ENCODE data around the gene ZBTB42. TPM values are rescaled to one million over a fixed set of nuclear protein-coding genes. Genes with fewer than 3 reads are reported as not detected.
A peak's percentile ranks its signal among the peaks of the same experiment; 100 is the strongest.

Gene ZBTB42
- polyA plus RNA-seq, 1 donor from 2014 or later = 1.0 TPM

DNA sequence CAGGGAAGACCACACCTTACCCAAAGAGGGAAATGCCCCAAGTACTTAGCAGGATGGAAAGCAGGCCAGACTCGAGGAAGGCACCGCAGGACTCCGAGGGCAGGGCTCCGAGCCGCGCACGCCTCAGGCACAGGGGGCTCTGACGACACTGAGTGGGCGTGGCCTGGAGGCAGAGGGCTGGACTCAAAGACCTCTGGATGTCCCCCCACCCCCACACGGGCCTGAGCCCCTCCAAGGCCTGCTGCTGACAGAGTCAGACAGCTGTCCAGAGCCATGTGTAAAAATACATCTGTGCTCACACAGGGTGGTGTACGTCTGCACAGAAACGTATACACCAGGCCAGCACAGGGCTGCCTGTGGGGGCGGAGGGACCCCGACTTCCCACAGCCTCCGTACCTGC, 6.8 kb upstream of the ZBTB42 start:
- peak overlapping the region; percentile 85 to 91 (median 90) for H3K27ac Mint-ChIP-seq
- H3K36me3 Mint-ChIP-seq = no peaks in the 10 kb centered on the region
- peak overlapping the region; percentile 84 to 96 (median 90) for H3K4me3 Mint-ChIP-seq
- H3K27me3 Mint-ChIP-seq = no peaks in the 10 kb centered on the region
- peaks cover 19 to 21% (median 19%) of the 10 kb centered on the region in 3 donors for H3K4me1 Mint-ChIP-seq
- no peaks in the 10 kb centered on the region for H3K9me3 Mint-ChIP-seq

DNA sequence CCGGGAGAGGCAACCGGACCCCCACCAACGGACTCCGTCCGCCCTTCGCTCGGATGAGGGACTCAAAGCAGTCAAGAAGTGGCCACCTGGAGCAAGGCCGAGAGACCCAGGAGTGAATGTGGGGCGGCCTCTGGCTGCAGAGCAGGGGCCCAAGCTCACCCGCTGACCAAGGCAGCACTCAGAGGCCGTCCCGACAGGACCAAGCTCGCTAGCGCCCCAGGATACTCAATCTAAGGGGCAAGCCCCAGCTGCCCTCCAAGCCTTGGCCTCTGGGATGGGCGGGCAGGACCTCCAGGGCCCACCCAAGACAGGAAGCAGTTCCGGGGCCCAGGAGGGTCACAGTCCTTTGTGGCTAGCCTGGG, 6.3 kb upstream of the ZBTB42 start:
- Mint-ChIP-seq H3K27me3 (no peaks in the 10 kb centered on the region), H3K4me1 (peaks cover 22 to 23% (median 23%) of the 10 kb centered on the region in 3 donors), H3K36me3 (no peaks in the 10 kb centered on the region), H3K9me3 (no peaks in the 10 kb centered on the region), H3K27ac (peak overlapping the region; percentile 85 to 91 (median 90)), H3K4me3 (peak overlapping the region; percentile 84 to 96 (median 90))

DNA sequence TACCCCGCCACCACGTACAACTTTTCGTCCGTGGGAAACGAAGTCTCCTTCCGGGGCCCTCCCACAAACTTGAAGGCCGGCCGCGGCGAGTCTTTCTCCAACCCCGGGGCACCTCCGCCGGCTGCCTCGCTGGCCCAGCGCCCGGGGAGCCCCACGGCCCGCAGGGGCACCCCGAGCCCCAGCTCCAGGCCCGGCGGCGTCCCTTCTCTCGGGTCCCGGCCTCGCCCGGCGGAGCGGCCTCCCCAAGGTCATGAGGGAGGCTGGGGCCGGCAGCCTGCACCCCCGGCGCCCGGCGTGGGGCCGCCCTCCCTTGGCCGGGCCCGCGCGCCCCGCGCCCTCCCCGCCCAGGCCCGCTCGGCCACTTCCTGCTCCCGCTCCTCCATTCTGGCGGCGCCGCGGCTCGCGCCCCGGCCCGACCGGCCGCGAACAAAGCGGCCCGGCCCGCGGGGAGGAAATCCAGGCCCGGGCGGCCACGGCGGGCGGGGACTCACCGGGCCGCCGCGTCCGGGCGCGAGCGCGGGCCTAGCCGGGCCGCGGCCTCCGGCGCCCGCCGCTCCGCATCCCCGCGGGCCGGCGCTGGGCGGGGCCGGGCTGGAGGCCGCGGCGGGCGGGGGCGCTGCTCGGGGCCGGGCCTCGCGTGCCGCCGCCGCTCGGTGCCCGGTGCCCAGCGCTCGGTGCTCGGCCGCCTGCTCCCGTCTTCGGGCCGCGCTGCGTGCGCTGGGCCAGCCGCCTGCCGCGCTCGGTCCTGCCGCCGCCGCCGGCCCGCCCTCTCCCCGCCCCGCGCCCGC, 5.7 kb upstream of the ZBTB42 start, which contains the start of gene AKT1:
TSS of gene AKT1 (minus strand) at position 756 of the 788 bp plus-strand sequence. CDS start 3,105 bp downstream, outside the sequence.
- Mint-ChIP-seq H3K9me3 (no peaks in the 10 kb centered on the region), H3K27me3 (no peaks in the 10 kb centered on the region), H3K4me3 (peak within 1 kb of the TSS; percentile 84 to 96 (median 90)), H3K4me1 (peaks cover 22 to 26% (median 23%) of the 10 kb centered on the region in 3 donors), H3K27ac (peak within 1 kb of the TSS; percentile 85 to 91 (median 90)), H3K36me3 (no peaks in the 10 kb centered on the region)

DNA sequence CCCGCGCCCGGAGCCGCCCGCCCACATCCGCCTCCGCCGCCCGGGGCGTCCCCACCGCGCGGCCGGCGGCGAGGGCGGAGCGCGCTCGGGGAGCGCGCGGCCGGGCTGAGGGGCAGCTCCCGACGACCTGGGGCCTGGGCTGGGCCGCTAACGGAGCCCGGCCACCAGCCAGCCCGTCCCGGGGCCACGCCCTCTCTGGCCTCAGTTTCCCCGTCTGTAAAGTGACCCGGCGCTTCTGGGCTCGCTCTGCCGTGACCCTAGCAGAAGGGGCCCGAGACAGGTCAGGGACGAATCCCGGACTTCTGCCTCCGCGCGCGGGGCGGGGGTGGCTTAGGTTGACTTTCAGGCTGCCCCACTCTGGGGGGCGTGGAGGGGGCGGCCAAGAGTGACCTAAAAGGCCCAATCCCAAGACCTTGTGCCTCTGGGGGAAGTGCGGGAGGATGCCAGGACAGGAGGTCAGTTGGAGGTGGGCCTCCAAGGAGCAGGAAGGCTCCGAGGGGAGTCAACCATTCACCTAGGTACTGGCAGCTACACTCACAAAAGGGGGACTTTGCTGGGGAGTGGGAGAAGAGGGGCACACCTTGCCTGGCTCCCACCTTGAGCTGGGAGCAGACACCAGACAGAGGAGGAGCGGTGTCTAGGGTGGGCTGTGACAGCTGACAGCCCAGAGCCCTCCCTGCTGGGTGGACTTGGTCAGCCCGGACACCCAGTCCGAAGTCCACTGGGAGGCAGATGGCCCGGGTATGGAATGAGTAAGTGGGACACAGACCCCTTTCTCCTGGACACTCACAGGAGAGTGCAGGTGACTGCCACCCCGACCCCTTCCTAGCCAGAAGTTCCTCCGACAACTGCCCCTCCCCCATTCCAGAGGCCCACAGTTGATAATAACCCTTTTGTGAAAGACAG, 4.9 kb upstream of the ZBTB42 start:
- peak overlapping the region; percentile 66 to 86 (median 78) for H3K4me3 Mint-ChIP-seq
- H3K36me3 Mint-ChIP-seq = no peaks in the 10 kb centered on the region
- H3K9me3 Mint-ChIP-seq = no peaks in the 10 kb centered on the region
- peaks cover 22 to 26% (median 23%) of the 10 kb centered on the region in 3 donors for H3K4me1 Mint-ChIP-seq
- no peaks in the 10 kb centered on the region for H3K27me3 Mint-ChIP-seq
- peak overlapping the region; percentile 16 to 85 (median 71) for H3K27ac Mint-ChIP-seq

DNA sequence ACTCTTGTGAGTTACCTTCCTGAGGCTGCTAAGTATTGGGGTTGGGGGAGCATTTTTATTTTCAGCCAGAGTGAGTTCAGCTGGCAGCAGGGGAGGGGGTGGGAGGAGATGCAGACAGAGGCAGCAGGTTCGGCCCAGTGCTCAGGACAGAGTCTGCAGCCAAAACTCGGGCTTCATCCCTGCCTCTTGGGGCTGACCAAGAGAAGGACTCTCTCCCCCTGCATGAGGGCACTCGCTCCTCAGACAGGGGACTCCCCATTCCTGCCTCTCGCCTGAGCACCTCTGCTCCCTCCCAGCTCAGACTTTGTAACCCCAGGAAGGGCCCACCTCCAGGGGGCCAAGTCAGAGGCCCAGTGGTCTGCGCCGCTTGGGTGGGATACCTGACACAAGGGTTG, 4.2 kb upstream of the ZBTB42 start:
- peaks cover 22 to 28% (median 23%) of the 10 kb centered on the region in 3 donors for H3K4me1 Mint-ChIP-seq
- no peaks in the 10 kb centered on the region for H3K36me3 Mint-ChIP-seq
- H3K27ac Mint-ChIP-seq = peak overlapping the region in 2 of 3 donors; percentile 71 to 85
- no peaks in the 10 kb centered on the region for H3K27me3 Mint-ChIP-seq
- no peaks in the 10 kb centered on the region for H3K9me3 Mint-ChIP-seq
- peak overlapping the region; percentile 66 to 86 (median 78) for H3K4me3 Mint-ChIP-seq

DNA sequence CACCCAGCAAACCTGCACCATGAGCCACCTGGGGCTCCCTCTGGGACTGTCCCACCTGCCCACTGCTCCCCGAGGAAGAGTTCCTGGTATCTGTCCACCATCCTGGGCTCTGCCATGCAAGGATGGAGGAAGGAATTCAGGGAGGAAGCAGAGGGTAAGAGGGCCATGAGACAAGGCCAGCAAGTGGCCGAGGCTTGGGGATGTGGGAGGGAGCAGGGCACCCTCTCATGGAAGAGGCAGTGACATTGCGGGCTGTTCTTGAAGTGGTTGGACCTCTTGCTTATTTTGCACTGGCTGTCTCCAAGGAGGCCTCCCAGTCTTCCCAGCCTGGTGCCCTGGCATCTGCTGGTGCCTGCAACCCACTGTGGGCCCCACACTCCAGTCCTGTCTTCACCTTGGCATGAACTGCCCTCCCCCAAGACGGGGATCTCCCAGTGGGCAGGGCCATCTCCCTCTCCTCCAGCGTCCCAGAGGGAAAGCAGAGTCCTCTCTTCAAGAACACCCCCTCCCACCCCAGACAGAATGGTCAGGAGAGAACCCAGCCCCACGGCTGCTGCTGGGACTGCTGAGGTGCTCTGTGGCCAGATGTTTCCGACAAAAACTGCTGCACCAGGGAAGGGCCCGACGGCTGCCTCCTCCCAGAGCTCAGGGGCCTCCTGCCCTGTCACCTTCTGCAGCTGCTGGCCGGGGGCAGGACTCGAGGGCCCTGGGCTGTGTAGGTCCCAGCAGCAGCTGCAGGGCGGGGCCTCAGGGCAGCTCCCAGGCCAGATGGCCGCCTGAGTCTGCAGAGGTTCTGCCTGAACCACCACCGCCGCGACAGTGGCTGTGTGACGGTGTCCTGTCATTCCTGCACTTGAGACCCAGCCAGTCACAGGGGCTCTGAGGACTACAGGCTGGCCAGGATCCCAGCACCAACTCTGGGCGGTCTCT, 3.5 kb upstream of the ZBTB42 start:
- H3K4me3 Mint-ChIP-seq = peak overlapping the region in 3 of 4 donors; percentile 30 to 82 (median 71)
- no peaks in the 10 kb centered on the region for H3K27me3 Mint-ChIP-seq
- no peaks in the 10 kb centered on the region for H3K9me3 Mint-ChIP-seq
- no peaks in the 10 kb centered on the region for H3K36me3 Mint-ChIP-seq
- H3K27ac Mint-ChIP-seq = peak overlapping the region in 1 of 3 donors; percentile 71
- H3K4me1 Mint-ChIP-seq = peaks cover 22 to 28% (median 23%) of the 10 kb centered on the region in 3 donors

DNA sequence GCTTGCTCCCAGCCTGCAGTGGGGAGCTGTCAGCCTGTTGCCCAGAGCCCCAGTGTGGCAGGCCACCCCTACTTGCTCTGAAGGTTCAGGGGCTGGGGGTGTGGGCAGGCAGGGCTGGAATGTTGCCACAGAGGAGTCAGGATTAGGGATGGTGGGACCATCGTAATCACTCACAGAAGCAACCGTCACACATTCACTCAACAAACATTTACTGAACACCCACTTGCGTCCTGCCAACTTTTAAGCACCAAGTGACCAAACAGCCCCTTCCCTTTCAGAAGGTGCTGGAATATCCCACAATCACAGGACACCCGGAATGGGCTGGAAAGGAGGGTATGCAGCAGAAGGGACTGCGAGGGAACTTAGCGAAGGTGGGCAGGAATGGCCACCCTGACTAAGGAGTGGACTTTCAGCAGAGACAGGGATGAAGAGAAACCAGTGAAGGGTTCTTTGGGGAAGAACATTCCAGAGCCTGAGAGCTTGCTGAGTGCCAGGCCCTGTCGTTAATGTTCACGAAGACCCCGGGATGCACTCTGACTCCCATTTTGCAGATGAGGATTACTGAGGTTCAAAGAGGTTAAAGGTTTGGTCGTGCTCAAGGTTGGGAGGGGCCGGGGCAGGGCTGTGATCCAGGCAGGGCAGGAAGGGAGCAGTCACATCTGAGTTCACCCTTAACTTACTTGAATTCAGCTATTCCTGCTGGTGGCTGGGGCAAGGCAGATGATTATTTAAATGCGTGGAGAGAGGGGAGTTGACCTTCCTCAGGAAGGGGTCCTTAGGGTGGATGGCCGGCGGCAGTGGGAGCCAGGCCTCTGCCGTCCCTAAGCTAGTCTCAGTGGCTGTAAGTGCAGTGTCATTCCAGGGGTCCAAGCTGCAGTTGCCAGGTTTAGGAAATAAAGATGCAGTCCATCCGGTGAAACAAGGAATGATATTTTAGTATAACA, 2.3 kb upstream of the ZBTB42 start:
- Mint-ChIP-seq H3K4me3 (peak overlapping the region in 3 of 4 donors; percentile 25 to 82 (median 81)), H3K36me3 (no peaks in the 10 kb centered on the region), H3K4me1 (peaks cover 23 to 26% (median 25%) of the 10 kb centered on the region in 3 donors), H3K27me3 (no peaks in the 10 kb centered on the region), H3K27ac (peak overlapping the region; percentile 71 to 93 (median 92)), H3K9me3 (no peaks in the 10 kb centered on the region)

DNA sequence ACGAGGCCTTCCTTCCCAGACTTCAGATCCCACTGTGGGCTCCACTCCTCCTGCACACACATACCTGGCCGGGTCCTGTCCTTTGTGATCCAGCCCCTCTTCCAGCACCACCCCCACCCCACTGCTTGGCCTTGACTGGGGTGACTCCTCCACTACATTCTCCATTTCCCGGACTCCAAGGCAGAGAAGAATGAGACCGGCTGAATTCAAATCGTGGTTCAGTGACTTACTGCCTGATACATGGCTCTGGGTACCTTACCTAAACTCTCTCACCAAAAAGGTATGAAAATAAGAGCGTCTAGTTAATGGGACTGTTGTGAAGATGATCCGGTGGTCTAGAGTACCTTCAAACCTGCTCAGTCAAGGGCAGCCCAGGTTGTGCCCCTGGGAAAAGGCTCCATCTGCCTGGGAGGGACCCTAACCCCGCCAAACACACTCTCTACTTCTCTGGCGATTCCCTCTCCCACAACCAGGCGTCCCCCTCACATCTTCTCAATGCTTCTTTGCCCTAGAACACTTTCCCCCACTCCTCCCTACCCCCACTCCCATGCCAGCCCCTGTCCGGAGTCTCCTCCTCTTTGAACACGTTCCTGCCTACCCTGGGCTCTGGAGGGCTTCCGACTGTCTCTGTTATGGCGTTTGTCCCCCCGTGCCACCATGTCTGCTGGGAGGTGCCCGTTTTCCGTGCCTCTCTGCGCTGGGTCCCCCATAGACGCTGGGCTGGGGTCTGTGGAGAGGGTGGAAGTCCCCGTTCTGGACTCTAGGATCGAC, 1.5 kb upstream of the ZBTB42 start:
- no peaks in the 10 kb centered on the region for H3K36me3 Mint-ChIP-seq
- H3K9me3 Mint-ChIP-seq = no peaks in the 10 kb centered on the region
- H3K4me1 Mint-ChIP-seq = peaks cover 19 to 22% (median 21%) of the 10 kb centered on the region in 3 donors
- peak overlapping the region; percentile 71 to 93 (median 92) for H3K27ac Mint-ChIP-seq
- H3K4me3 Mint-ChIP-seq = peak overlapping the region; percentile 55 to 91 (median 82)
- H3K27me3 Mint-ChIP-seq = no peaks in the 10 kb centered on the region

DNA sequence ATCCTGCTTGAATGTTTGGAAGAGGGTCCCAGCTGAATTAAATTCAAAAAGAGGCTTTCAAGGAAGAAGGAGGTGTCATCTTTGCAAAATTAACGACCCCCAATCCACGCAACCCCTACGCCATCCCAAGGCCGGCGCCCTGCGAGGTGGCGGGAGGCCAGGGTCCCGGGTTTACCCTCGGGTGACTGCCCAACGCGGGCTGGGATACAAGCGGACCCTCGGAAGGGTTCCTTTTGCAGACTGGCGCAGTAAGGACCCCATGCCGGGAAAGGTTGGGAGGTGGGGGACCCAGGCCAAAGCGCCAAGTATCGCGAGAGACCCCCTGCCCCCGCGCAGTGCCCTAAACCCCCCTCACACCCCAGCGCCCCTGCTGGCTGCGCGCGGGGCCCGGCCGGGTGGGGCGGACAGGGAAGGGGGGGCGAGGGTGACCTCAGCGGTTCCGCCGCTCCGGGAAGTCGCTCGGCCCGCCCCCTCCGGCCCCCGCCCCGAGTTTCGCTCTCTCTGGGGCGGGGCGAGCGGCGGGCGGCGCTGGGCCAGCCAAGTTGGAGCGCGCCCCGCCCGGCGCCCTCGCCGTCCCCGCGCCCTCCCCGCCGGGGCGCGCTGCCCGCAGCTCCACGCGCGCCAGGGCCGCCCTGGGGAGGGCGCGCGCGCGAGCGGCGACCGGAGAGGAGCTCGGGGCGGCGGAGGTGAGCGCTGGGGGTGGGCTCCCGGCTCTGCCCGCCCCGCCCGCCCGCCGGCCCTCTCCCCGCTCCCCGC, 708 bp upstream of the ZBTB42 start:
- Mint-ChIP-seq H3K36me3 (no peaks in the 10 kb centered on the region), H3K27me3 (no peaks in the 10 kb centered on the region), H3K27ac (peak overlapping the region; percentile 71 to 93 (median 92)), H3K4me3 (peak overlapping the region; percentile 55 to 91 (median 82)), H3K9me3 (no peaks in the 10 kb centered on the region), H3K4me1 (peaks cover 18 to 20% (median 18%) of the 10 kb centered on the region in 3 donors)

DNA sequence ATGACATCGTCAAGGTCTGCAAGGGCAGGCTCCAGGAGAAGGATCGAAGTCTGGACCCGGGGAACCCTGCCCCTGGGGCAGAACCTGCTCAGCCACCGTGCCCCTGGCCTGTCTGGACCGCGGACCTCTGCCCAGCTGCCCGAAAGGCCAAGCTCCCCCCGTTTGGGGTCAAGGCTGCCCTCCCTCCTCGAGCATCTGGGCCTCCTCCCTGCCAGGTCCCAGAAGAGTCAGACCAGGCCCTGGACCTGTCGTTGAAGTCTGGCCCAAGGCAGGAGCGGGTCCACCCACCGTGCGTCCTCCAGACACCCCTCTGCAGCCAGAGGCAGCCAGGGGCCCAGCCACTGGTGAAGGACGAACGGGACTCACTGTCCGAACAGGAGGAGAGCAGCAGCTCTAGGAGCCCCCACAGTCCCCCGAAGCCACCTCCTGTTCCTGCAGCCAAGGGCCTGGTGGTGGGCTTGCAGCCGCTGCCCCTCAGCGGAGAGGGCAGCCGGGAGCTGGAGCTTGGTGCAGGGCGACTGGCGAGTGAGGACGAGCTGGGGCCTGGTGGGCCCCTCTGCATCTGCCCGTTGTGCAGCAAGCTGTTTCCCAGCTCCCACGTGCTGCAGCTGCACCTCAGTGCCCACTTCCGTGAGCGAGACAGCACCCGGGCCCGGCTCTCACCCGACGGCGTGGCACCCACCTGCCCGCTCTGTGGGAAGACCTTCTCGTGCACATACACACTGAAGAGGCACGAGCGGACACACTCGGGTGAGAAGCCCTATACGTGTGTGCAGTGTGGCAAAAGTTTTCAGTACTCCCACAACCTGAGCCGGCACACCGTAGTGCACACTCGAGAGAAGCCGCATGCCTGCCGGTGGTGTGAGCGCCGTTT, 856 bp downstream of the ZBTB42 start:
- Mint-ChIP-seq H3K27ac (peak overlapping the region in 1 of 3 donors; percentile 86), H3K27me3 (no peaks in the 10 kb centered on the region), H3K36me3 (no peaks in the 10 kb centered on the region), H3K9me3 (no peaks in the 10 kb centered on the region), H3K4me1 (peaks cover 15 to 18% (median 16%) of the 10 kb centered on the region in 3 donors), H3K4me3 (peak overlapping the region; percentile 82 to 96 (median 86))

DNA sequence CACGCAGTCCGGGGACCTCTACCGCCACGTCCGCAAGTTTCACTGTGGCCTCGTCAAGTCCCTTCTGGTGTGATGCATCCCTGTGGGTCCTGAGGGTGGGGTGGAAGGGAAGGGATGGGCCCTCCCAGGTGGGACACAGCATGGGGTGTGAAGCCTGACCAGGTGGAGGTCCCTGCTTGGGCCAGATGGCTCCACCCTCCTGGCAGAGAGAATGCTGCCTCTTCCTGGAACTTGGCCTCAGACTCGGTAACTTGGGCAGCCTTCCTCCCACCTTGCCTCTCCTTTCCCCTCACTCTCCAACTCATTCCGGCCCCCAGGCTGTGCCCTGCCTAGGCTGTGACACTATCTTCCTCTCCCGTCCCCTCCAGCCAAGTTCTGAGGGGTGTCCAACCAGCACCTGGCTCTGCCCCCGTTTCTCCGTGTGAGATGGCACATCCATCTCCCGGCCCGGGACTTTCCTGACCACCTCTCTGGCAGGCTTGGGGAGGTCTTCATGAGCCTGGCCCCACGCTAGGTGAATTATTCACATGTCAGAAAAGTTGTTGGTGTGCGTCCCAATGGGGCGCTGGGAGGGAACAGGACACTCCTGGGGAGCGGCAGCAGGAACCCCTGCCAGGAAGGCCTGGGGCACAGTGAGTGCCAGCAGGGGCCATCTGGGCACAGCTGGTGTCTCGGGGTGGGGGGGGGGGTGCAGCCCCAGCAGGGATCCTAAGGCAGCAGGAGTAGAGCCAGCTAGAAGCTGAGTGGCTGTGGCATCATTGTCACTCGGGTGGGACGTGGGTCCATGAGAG, 1.7 kb downstream of the ZBTB42 start:
- peak overlapping the region in 2 of 4 donors; percentile 67 to 81 for H3K4me3 Mint-ChIP-seq
- H3K27ac Mint-ChIP-seq = peak overlapping the region in 1 of 3 donors; percentile 35
- H3K4me1 Mint-ChIP-seq = peaks cover 10 to 18% (median 16%) of the 10 kb centered on the region in 3 donors
- no peaks in the 10 kb centered on the region for H3K36me3 Mint-ChIP-seq
- no peaks in the 10 kb centered on the region for H3K27me3 Mint-ChIP-seq
- H3K9me3 Mint-ChIP-seq = no peaks in the 10 kb centered on the region
